ENCODE data around the gene DSP. TPM values are rescaled to one million over a fixed set of nuclear protein-coding genes. Genes with fewer than 3 reads are reported as not detected.
A peak's percentile ranks its signal among the peaks of the same experiment; 100 is the strongest.

DSP gene
- 24.3 and 45.1 TPM in 2 replicates for total RNA-seq (2014; rRNA removed; shearing (Covaris generic))

- DNase-seq (ENCODE audit: low read depth), result peak; percentile 74
Measured at GRCh38 chr6:7541175-7542064, at the start of gene DSP. DSP (plus strand) TSS chr6:7541671; CDS start chr6:7541916, 245 bp downstream.

GRCh38 chr6:7493866-7494265, 47.6 kb upstream of the DSP start:
- DNase-seq (ENCODE audit: low read depth), result no peak

GRCh38 chr6:7494638-7495037, 46.8 kb upstream of the DSP start:
- no peak for DNase-seq (ENCODE audit: low read depth)

- peak; percentile 72 for DNase-seq (ENCODE audit: low read depth)
Measured at GRCh38 chr6:7496266-7496875, 45.1 kb upstream of the DSP start.

- no peak for DNase-seq (ENCODE audit: low read depth)
Measured at GRCh38 chr6:7500752-7501282, 40.7 kb upstream of the DSP start.

- DNase-seq (ENCODE audit: low read depth), result no peak
Measured at GRCh38 chr6:7502743-7503142, 38.7 kb upstream of the DSP start.

- no peak for DNase-seq (ENCODE audit: low read depth)
Measured at GRCh38 chr6:7504041-7504440, 37.4 kb upstream of the DSP start.

- peak; percentile 98 for DNase-seq (ENCODE audit: low read depth)
Measured at GRCh38 chr6:7505189-7505699, 36.2 kb upstream of the DSP start.

GRCh38 chr6:7507600-7507999, 33.9 kb upstream of the DSP start:
- no peak for DNase-seq (ENCODE audit: low read depth)

GRCh38 chr6:7512320-7512719, 29.2 kb upstream of the DSP start:
- DNase-seq (ENCODE audit: low read depth), result no peak

- no peak for DNase-seq (ENCODE audit: low read depth)
Measured at GRCh38 chr6:7513529-7513928, 27.9 kb upstream of the DSP start.

GRCh38 chr6:7515363-7515762, 26.1 kb upstream of the DSP start:
- DNase-seq (ENCODE audit: low read depth), result no peak

- DNase-seq (ENCODE audit: low read depth), result no peak
Measured at GRCh38 chr6:7518877-7519276, 22.6 kb upstream of the DSP start.

- DNase-seq (ENCODE audit: low read depth), result no peak
Measured at GRCh38 chr6:7522873-7523272, 18.6 kb upstream of the DSP start.

GRCh38 chr6:7523922-7524321, 17.5 kb upstream of the DSP start:
- DNase-seq (ENCODE audit: low read depth), result no peak

GRCh38 chr6:7526755-7527154, 14.7 kb upstream of the DSP start:
- DNase-seq (ENCODE audit: low read depth), result no peak

- peak; percentile 86 for DNase-seq (ENCODE audit: low read depth)
Measured at GRCh38 chr6:7528565-7528964, 12.9 kb upstream of the DSP start.

- peak; percentile 15 for DNase-seq (ENCODE audit: low read depth)
Measured at GRCh38 chr6:7529141-7529540, 12.3 kb upstream of the DSP start.

- DNase-seq (ENCODE audit: low read depth), result no peak
Measured at GRCh38 chr6:7532232-7532631, 9.2 kb upstream of the DSP start.

GRCh38 chr6:7532821-7533220, 8.7 kb upstream of the DSP start:
- no peak for DNase-seq (ENCODE audit: low read depth)

- no peak for DNase-seq (ENCODE audit: low read depth)
Measured at GRCh38 chr6:7534192-7534591, 7.3 kb upstream of the DSP start.

GRCh38 chr6:7535498-7535897, 6.0 kb upstream of the DSP start:
- peak; percentile 75 for DNase-seq (ENCODE audit: low read depth)
